Measurements from ENCODE around the gene SLC44A4. TPM values are rescaled to one million over a fixed set of nuclear protein-coding genes. Genes with fewer than 3 reads are reported as not detected.

Gene SLC44A4
- total and polyA plus RNA-seq, 9 of the 15 experiments (the other 6 are each of a cell fraction or from before 2014, with no cell fraction given), result 7.9 to 18.6 (median 11.2) TPM

DNA sequence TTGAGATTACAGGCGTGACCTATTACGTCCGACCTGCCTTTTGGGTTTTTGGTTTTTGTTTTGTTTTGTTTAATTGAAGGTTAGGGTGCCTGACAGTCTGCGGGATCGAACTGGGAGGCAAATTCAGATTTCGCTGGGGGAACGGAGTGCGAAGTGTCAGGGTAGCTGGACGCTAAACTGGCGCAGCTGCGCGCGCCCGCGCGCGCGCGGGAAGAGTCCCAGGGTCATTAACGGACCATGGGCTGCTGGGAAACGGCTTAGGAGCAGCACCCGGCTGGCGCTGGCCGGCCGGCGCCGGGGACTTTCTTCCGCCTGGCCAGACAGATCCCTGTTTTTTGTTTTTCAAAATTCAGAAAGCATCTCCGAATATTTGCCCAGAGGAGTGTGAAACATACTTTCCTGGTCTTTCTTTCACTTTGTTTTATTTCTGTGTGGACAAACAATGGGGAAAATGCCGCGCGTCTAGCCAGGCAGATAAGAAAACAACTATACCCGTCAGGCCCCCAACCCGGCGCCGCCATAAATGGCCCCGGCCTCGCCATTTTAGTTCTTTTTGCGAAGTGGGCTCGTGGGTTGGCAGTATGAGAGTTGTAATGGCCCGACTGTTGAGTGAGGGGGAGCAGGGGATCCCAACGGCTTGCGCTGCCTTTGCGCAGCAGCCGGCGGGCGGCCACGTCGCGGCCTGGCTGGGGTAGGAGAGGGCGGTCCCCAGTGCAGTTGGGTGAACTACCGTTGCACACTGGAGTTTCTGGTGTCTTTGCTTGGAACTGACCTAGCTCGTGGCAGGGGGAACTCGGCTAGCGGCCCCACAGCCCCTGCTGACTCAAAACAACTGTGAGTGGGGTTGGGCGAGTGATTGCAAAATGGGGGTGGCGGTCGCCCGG lies 44.2 kb downstream of the SLC44A4 start (continued):
- TF ChIP-seq, protein P1, sequence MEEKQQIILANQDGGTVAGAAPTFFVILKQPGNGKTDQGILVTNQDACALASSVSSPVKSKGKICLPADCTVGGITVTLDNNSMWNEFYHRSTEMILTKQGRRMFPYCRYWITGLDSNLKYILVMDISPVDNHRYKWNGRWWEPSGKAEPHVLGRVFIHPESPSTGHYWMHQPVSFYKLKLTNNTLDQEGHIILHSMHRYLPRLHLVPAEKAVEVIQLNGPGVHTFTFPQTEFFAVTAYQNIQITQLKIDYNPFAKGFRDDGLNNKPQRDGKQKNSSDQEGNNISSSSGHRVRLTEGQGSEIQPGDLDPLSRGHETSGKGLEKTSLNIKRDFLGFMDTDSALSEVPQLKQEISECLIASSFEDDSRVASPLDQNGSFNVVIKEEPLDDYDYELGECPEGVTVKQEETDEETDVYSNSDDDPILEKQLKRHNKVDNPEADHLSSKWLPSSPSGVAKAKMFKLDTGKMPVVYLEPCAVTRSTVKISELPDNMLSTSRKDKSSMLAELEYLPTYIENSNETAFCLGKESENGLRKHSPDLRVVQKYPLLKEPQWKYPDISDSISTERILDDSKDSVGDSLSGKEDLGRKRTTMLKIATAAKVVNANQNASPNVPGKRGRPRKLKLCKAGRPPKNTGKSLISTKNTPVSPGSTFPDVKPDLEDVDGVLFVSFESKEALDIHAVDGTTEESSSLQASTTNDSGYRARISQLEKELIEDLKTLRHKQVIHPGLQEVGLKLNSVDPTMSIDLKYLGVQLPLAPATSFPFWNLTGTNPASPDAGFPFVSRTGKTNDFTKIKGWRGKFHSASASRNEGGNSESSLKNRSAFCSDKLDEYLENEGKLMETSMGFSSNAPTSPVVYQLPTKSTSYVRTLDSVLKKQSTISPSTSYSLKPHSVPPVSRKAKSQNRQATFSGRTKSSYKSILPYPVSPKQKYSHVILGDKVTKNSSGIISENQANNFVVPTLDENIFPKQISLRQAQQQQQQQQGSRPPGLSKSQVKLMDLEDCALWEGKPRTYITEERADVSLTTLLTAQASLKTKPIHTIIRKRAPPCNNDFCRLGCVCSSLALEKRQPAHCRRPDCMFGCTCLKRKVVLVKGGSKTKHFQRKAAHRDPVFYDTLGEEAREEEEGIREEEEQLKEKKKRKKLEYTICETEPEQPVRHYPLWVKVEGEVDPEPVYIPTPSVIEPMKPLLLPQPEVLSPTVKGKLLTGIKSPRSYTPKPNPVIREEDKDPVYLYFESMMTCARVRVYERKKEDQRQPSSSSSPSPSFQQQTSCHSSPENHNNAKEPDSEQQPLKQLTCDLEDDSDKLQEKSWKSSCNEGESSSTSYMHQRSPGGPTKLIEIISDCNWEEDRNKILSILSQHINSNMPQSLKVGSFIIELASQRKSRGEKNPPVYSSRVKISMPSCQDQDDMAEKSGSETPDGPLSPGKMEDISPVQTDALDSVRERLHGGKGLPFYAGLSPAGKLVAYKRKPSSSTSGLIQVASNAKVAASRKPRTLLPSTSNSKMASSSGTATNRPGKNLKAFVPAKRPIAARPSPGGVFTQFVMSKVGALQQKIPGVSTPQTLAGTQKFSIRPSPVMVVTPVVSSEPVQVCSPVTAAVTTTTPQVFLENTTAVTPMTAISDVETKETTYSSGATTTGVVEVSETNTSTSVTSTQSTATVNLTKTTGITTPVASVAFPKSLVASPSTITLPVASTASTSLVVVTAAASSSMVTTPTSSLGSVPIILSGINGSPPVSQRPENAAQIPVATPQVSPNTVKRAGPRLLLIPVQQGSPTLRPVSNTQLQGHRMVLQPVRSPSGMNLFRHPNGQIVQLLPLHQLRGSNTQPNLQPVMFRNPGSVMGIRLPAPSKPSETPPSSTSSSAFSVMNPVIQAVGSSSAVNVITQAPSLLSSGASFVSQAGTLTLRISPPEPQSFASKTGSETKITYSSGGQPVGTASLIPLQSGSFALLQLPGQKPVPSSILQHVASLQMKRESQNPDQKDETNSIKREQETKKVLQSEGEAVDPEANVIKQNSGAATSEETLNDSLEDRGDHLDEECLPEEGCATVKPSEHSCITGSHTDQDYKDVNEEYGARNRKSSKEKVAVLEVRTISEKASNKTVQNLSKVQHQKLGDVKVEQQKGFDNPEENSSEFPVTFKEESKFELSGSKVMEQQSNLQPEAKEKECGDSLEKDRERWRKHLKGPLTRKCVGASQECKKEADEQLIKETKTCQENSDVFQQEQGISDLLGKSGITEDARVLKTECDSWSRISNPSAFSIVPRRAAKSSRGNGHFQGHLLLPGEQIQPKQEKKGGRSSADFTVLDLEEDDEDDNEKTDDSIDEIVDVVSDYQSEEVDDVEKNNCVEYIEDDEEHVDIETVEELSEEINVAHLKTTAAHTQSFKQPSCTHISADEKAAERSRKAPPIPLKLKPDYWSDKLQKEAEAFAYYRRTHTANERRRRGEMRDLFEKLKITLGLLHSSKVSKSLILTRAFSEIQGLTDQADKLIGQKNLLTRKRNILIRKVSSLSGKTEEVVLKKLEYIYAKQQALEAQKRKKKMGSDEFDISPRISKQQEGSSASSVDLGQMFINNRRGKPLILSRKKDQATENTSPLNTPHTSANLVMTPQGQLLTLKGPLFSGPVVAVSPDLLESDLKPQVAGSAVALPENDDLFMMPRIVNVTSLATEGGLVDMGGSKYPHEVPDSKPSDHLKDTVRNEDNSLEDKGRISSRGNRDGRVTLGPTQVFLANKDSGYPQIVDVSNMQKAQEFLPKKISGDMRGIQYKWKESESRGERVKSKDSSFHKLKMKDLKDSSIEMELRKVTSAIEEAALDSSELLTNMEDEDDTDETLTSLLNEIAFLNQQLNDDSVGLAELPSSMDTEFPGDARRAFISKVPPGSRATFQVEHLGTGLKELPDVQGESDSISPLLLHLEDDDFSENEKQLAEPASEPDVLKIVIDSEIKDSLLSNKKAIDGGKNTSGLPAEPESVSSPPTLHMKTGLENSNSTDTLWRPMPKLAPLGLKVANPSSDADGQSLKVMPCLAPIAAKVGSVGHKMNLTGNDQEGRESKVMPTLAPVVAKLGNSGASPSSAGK (IDR thresholded peaks at IDR 0.05), result no peak
- TF ChIP-seq SNRNP70 (optimal IDR thresholded peaks at IDR 0.05; ENCODE audit: low read depth, low read length), result no peak
- no peak for TF ChIP-seq POLR2H (tag; IDR thresholded peaks at IDR 0.05; ENCODE audit: low read depth)
- no peak for TF ChIP-seq STAG1 (CRISPR knock-in tag; IDR thresholded peaks at IDR 0.05; ENCODE audit: borderline replicate concordance)
- peak; percentile 87 for TF ChIP-seq HNRNPLL (IDR thresholded peaks at IDR 0.05; ENCODE audit: low read depth, low read length, poor library complexity, severe bottlenecking)
- TF ChIP-seq GTF2F1 (IDR thresholded peaks at IDR 0.05; ENCODE audit: low read depth, low read length), result peak; percentile 99
- peak; percentile 50; the same call in 1 of the 2 replicates for TF ChIP-seq HCFC1 (IDR thresholded peaks at IDR 0.05; ENCODE audit: low read depth, low read length)
- TF ChIP-seq KAT2B (IDR thresholded peaks at IDR 0.05; ENCODE audit: low read depth, low read length), result peak; percentile 93
- TF ChIP-seq ZNF184 (CRISPR knock-in tag; IDR thresholded peaks at IDR 0.05), result no peak
- peak; percentile 67 for TF ChIP-seq ASH1L (IDR thresholded peaks at IDR 0.05; ENCODE audit: borderline replicate concordance, low read depth, partially characterized antibody)
- TF ChIP-seq TAF1 (IDR thresholded peaks at IDR 0.05; ENCODE audit: control insufficient read depth, extremely low read depth, insufficient read depth, low read length, severe bottlenecking), result peak; percentile 99
- TF ChIP-seq KHSRP (IDR thresholded peaks at IDR 0.05), result 0 out of 2 replicates have a peak, but pooled peaks have one; percentile 11
- peak; percentile 23; the same call in 1 of the 2 replicates for TF ChIP-seq ZKSCAN1 (IDR thresholded peaks at IDR 0.05; ENCODE audit: low read depth, low read length)
- TF ChIP-seq FOXO4 (CRISPR knock-in tag; IDR thresholded peaks at IDR 0.05), result peak; percentile 87
- 0 out of 2 replicates have a peak, but pooled peaks have one; percentile 91 for TF ChIP-seq ZNF717 (CRISPR knock-in tag; IDR thresholded peaks at IDR 0.05)
